ENCODE measurements around the gene ZNF605. TPM values are rescaled to one million over a fixed set of nuclear protein-coding genes. Genes with fewer than 3 reads are reported as not detected.

The ZNF605 gene
- total and polyA plus RNA-seq, 2 of the 8 experiments (the other 6 are each of a cell fraction or from before 2014, with no cell fraction given) = 3.6 to 20.3 TPM

- TF ChIP-seq RBBP5 (IDR thresholded peaks at IDR 0.05; ENCODE audit: borderline replicate concordance, low read depth, low read length) = no peak
- TF ChIP-seq MAFK (IDR thresholded peaks at IDR 0.05; ENCODE audit: low read depth, low read length) = no peak
- TF ChIP-seq POU5F1 (IDR thresholded peaks at IDR 0.05; ENCODE audit: low read depth, low read length) = no peak
- no peak for TF ChIP-seq FOSL1 (IDR thresholded peaks at IDR 0.05; ENCODE audit: insufficient read depth, low read depth, low read length)
- no peak for TF ChIP-seq HDAC6 (IDR thresholded peaks at IDR 0.05; ENCODE audit: low read depth, low read length)
- no peak for TF ChIP-seq RXRA (IDR thresholded peaks at IDR 0.05; ENCODE audit: insufficient read depth, low read depth, low read length)
- peak; percentile 74 for TF ChIP-seq SAP30 (IDR thresholded peaks at IDR 0.05; ENCODE audit: insufficient read depth, insufficient replicate concordance, low read length)
- TF ChIP-seq KDM1A (IDR thresholded peaks at IDR 0.05; ENCODE audit: borderline replicate concordance, low read length) = no peak
- no peak for TF ChIP-seq BRCA1 (IDR thresholded peaks at IDR 0.05; ENCODE audit: low read depth, low read length)
- TF ChIP-seq EZH2 (IDR thresholded peaks at IDR 0.05; ENCODE audit: low read depth, low read length, severe bottlenecking) = no peak
- TF ChIP-seq ASH2L (IDR thresholded peaks at IDR 0.05; ENCODE audit: low read length) = peak; percentile 79
- TF ChIP-seq EGR1 (IDR thresholded peaks at IDR 0.05; ENCODE audit: borderline replicate concordance, low read depth, low read length) = no peak
- no peak for TF ChIP-seq TEAD4 (IDR thresholded peaks at IDR 0.05; ENCODE audit: low read depth, low read length)
- no peak for TF ChIP-seq SP2 (IDR thresholded peaks at IDR 0.05; ENCODE audit: low read length)
These were observed 30.1 kb upstream of the ZNF605 start, which contains the start of gene ZNF26 (continued) for GRCh38 chr12:132986001-132986884.
